GM18511 (cell line): Measurements from ENCODE around the gene IL15RA.
"Not testable (repeated sequence)": the region's sequence is repeated elsewhere in the genome, so short reads cannot be mapped to it uniquely, and the experiment has no call there.

ENCODE experiments used
- ATAC-seq: cut with Tn5 transposase; IDR thresholded peaks from one replicate; pipeline ENCODE4 v1.9.1; 2021; ENCODE audit warnings: mild to moderate bottlenecking, moderate library complexity; ENCODE audit not compliant: unreplicated experiment

IL15RA gene

DNA sequence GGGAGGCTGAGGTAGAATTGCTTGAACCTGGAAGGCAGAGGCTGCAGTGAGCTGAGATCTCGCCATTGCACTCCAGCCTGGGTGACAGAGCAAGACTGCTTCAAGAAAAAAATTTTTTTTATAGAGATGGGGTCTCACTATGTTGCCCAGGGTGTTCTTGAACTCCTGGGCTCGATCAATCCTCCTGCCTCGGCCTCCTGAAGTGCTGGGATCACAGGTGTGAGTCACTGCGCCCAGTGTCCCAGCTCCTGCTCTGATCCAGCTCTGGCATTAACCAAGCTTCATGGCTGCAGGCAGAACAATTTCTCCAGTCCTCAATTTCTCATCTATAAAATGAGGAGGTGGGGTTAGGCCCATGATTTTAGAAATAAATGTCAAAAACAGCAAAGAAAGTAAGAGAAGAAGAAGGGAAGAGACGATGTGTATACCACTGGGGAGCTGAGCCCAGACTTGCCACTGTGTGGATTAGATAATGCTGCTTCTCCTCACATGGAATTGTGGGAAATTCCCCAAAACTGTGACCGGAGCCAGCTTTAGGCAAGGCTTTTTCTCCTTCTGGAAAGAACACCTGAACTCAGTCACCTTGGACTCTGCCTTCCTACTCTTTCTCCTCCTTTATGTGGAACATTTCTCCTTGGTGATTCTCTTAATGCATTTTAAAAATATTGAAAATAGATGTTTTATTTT, 25.5 kb downstream of the IL15RA start:
- no peak for ATAC-seq

DNA sequence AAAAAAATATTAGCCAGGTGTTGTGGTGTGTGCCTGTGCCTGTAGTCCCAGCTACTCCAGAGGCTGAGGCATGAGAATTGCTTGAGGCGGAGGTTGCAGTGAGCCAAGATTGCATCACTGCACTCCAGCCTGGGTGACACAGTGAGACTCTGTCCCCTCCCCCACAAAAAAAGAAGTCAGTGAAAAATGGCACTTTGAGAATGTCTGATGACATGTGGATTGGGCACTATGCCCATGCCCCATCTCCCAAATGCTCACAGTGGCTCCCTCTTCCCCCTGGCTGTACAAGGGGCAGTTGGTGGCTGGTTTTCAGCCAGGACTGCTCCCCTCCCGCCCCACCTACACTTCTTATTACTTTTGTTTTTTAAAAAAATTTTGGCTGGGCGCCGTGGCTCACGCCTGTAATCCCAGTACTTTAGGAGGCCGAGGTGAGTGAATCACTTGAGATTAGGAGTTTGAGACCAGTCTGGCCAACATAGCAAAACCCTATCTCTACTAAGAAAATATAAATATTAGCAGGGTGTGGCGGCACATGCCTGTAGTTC, 26.1 kb downstream of the IL15RA start:
- ATAC-seq = no peak

DNA sequence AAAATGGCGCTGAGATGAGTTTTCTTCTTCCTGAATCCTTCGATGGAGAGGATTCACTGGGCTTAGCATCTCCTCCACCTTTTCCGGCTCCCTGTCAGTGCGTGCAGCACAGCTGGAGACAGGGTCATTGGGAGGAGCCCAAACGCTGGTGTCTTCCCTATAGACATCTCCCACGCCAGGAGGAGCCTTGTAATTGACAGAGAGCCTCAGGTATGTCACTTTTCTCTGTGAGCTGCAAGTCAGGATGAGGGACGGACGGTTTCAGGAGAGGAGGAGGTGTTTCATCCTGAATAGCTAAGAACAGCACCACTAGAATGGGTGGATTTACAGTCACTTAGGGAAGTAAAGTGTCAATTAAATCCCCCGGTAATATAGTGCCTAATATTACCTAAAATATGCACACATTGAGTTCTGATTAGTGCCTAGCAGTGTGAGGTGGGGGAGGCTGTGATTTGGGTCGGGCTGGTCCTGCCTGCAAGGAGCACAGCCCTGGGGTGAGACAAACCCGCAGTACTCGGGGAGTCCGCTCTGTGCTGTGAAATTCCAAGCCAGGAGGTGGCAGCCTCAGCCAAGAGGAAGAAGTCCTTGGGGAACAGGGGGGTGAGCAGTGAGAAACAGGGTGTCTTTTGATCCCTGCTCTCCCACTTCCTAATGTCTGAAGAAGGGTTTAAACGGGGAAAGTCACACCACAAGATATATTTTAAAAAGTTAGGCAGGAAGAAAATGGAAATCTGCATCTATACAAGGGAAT, 28.2 kb downstream of the IL15RA start:
- no peak for ATAC-seq

DNA sequence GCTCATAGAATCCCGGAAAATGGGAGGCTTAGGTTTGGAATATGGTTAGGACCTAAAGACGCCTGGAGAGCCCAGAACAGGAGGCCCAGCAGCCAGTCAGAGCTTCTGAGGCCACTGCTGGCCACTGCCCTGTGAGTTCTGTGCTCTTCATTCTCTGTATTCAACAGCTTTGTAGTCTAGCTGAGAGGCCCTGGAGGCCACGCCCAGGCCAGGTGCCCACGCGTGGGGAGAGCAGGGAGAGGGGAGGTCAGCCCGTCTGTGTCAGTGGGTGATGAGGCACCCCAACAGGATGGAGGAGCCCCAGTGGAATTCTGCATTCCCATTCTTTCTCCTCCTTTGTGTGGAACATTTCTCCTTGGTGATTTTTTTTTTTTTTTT, 29.1 kb downstream of the IL15RA start:
- ATAC-seq = no peak

DNA sequence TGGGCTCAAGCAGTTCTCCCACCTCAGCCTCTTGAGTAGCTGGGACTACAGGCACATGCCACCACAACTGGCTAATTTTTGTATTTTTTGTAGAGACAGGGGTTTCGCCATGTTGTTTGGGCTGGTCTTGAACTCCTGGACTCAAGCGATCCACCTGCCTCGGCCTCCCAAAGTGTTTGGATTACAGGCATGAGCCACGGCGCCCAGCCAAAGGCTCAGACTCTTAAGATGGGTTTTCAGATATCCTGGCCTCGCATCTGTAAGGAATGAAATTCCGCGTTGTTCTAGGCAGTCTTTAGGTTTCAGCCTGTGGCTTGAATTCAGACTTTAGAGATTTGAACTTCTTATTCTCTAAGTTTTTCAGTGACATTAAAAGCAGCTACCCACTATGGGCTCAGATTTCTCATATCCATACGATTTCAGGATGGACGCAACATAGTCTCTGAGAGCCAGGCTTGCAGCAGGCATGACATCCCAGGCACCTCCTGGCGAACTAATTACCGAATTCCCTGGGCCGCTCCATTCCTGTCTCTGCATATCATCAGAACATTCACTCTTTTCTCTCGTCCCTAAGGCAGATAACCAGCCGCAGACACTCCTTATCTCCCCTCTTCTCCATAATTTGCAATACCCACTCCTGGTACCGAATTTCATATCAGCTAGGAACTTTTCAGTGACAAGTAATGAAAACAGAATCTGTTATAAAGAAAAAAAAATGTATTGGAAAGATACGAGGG, 29.7 kb downstream of the IL15RA start:
- ATAC-seq = no peak

DNA sequence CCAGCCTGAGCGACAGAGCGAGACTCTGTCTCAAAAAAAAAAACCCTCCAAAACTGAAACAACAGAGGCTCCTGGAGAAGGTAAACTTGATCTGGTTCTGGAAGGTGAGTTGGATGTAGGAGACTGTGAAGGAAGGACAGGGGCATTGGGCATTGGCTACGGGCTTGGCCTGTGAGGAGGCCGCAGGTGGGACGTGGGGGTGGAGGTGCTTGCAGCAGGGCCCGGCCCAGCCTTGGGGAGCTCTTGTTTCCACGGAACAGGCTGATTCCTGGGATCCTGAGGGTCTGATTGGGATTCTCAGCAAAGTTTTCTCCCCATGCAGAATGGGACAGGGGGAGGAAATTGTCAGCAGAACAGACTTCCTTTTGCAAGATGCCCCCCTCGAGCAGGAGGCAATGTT, 30.6 kb downstream of the IL15RA start:
- no peak for ATAC-seq

DNA sequence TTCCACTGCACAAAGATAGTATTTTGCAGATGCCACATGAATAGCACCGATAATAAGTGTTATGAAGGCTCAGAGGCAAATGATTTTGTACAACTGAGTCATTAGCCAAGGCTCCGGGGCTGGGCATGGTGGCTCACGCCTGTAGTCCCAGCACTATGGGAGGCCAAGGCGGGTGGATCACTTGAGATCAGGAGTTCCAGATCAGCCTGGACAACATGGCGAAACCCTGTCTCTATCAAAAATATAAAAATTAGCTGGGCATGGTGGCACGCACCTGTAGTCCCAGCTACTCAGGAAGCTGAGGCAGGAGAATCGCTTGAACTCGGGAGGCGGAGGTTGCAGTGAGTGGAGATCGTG, 30.9 kb downstream of the IL15RA start:
- not testable (repeated sequence) for ATAC-seq

DNA sequence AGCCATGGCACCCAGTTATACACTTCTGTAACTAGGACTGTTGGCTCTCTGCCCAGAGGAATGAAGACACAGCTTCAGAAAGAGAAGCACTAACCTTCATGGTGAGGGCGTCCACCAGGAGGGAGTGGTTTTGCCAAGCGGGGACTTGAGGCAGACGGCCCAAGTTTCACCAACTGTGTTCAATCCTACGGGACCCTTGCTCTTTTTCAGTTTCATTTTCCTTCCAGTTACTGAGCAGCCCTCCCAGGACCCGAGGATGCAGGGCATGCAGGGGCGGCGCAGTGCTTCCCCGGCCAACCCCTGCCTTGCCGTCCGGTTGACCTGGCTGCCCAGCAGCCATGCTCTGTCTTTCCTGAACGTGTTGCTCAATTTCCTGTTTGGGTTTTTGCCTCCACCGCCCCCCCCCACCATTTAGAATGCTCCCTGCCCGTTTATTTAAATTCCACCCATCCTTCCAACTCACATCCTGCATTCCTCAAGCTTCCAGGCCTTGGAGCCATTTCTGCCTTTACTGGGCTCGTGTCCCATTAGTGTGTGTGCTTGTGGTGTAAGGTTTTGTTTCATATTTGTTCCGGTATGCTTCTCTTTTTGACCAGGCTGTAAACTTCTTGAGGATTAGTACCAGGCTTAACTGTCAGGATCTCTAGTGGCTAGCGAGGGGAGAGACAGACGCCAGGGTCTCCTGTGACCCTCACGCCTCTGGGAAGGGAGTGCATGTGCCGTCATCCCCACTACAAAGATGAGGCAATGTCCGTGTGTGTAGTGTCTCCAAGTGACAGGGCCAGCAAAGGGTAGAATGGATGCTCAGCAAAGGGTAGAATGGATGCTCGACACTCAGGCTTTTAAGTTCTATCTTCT, 31.6 kb downstream of the IL15RA start:
- ATAC-seq = no peak

DNA sequence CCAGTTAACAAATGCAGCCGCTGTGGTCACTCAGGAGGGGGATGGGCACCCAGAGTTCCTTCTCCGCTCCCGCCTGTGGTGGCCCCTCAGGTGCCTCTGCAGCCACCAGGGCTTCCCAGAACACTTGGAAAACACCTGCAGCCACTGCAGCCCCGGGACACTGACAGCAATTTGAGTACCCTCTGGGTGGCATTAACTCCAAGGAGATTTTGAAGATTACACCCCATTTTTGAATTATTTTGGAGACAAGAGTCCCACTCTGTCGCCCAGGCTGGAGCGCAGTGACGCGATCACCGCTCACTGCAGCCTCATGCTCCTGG, 32.2 kb downstream of the IL15RA start:
- ATAC-seq = no peak

DNA sequence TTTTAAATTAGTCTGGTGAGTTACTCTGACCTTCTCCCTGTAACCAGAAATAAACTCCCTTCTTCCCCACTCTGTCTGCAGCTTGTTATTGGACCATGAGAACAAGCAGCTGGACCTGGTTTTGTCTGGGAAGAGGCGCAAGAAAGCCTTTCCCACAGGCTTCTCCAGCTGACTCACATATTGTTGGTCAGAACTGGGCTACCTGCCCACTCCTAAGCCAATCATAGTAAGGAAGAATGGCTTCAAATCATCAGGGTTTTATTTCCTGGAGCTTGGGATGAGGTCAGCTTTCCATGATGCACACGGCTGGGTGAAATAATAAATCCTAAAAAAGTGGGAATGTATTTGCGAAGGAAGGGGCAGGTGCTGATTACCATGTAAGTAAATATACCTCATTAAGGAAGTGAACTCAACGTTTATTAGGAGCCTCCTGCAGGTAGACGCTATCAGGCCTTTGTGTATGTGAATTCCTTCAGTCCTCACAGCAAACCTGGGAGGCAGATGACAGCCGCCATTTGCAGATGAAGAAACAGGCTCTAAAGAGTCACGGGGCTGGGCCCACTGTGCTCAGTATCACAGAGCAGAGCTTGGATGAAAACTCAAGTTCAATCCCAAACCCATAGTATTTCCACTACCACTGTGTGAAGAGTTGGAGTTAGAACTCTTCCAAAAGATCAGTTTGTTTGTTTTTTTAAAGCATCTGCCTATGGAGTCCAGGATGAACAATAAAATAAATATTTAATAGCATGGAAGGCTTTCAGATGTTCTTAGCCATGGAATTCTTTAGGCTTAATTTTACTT, 32.8 kb downstream of the IL15RA start:
- ATAC-seq = no peak

DNA sequence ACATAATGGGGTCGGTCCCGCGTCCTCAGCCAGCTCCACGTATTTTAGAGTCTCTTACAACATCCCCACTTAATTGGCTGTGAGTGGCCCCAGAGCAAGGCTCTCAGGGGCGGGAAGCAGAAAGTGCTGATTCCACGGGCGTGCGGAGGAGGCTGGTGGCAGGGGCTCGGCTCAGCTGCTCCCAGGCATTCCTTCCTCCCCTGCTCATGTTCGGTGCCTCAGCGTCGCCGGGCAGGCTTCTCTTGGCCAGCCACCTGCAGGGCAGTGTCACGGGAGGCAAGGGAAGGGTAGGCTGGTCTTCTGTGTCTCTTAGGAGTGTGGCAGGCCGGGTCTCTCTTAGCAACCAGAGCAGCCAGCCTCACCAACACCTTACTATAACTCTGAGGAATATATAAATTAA, 33.8 kb downstream of the IL15RA start:
- ATAC-seq = no peak

DNA sequence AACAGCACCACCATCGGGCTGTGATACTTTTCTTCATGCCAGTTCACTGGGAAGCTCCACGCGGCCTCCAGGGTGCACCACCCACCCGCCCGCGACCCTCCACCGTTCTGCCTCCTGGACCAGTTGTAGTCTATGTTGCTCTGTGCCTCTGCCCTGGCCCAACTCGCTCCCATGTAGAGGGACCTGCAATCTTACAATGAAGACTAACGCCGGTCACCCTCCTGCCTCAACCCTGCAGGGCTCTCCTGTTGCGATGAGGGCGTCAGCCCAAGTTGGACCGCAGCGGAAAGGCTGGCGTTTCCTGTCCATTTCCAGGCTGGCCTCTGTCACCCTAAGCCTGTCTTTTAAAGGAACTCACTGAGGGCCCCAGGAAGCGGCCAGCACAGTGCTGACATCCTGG, 34.9 kb downstream of the IL15RA start:
- ATAC-seq = no peak

DNA sequence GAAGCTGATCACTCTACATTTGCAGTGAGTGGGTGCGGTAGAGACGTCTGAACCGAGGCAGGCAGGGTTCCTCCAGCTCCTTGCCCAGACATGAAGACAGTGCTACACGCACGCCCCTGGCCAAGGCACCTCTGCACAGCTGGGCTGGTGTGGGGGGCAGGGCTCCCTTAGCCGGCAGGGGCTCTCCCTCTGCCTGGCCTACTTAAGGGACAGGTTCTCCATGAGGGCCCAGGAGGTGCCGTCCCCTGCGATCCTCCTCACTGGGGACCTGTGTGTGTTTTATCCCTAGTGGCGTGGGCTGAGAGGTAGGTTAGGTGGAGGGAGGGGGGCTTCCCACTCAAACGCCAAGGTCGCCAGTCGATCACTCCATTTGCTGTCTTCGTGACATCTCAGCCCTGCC, 35.3 kb downstream of the IL15RA start:
- ATAC-seq = no peak

DNA sequence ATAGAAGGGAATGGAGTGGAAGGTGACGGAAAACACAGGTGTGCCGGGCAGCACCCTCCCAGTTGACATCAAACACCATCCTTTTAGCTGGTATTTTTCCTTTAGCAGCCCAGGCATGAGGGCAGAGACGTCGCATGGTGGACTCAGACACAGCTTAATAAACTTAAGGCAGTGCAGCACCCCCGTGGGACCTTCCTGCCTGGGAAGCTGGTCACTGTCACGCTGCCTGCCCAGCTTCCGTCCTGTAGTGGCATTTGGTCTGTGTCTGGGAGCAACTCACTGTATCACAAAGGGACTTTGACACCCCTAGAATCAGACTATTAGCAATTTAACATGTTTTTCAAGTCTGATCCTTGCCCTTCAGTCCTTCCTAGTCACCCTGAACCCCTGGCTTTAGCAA, 35.8 kb downstream of the IL15RA start:
- no peak for ATAC-seq

DNA sequence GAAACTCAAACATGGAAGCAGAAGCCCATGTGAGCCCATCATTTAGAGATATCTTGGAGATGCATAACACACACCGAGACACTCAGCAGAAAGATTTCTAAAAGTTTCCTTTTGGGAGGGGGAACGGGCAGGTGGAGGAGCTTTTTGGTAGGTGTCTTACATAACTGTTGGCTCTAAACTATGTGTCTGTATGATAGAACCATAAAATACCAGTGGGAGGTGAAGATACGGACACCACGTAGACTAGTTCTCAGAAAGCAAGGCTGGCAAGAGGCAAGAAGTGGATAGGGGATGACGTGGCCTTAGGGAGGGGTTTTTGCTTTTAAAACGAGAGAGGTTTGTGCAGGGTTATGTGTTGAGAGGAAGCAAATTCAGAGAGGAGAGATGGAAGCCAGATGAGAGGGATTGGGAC, 36.5 kb downstream of the IL15RA start:
- no peak for ATAC-seq

DNA sequence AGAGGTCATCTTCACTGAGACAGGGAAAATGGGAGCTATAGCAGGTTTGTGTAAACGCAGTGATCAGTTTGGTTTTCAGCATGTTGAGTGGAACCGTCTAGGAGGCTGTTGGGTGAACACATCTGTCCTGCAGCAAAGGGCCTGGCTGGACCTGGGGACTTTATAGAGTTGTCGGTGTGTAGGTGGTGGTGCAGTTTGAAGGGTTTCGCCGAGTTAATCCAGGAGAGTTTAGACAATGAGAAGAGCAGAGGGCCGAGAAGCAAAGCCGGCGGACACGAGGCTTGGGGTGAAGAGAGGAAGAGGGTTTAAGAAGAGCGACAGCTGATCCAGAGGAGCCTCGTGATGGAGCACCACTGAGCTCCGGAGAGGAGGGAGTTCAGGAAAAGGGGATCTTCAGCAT, 39.1 kb downstream of the IL15RA start:
- no peak for ATAC-seq

DNA sequence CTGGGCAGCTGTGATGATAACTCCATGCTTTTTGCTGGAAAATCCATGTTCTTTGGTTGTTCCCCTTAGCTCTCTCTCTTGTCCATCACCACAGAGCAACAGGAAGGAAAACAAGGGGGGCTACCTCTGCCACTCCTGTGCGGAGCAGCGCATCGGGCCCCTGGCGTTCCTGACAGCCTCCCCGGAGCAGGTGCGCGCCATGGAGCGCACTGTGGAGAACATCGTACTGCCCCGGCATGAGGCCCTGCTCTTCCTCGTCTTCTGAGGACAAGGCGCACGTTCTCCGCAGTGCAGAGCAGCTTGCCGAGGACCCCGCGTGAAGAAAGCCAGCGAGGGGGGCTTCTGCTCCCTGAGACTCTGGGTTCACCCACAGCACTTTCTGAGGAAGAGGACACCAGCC, 40.3 kb downstream of the IL15RA start:
- no peak for ATAC-seq

DNA sequence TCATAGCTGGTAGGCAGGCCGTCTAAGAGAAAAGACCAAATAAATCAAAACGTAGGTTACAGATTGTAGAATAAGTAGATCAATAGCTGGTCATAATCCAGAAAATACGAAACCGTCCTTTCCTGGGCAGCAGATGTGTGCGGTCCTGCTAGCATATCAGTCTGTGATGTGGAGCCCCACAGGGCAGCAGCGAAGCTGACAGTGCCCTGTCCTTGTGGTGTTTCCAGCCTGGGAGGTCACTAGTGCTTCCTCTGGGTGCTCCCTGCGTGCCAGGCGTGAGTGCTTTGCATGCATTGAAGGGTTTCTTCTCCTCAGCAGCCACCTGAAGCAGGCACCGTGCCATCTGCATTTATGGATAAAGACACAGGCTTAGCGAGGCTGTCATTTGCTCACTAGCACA, 41.7 kb downstream of the IL15RA start:
- ATAC-seq = no peak

DNA sequence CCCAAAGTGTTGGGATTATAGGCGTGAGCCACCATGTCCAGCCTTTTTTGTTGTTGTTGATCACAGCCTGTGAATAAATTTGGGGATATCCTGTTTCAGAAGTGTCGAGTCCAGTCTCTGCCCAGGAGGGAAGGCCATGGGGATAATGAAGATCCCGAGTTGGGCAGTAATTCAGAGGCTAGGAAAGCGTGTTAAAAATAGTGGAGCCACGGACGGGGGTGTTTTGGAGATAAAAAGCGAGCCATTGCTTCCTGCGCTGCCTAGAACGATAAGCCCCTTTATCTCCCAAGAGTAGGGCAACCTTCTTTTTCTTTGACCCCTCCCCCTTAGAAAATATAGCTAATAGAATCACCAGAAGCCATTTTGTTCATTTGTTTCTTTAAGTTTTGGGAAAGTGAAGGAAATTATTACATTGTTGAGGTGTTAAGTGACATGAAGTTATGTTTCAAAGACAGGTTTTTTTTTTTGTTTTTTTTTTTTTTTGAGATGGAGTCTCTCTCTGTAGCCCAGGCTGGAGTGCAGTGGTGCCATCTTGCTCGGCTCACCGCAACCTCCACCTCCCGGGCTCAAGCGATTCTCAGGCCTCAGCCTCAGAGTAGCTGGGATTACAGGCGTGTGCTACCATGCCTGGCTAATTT, 43.3 kb downstream of the IL15RA start:
- no peak for ATAC-seq

DNA sequence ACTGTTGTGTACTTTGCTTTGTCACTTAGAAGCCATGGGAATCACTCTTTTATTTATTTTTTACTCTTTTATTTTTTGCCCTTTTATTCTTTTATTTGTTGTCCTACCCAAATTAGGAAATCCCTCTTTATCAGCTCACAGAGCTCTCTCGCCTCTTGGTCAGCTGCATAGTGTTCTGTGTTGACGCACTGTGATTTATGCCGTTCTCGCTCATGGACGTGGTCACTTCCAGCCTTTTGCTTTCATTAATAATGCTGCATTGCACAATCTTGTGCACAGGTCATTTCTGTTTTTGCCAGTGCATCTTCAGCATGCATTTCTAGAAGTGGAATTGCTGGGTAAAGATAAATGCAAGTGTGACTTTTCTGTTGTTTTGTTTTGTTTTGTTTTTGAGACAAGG, 45.0 kb downstream of the IL15RA start:
- ATAC-seq = no peak
